GM23248 (cell line): ENCODE data around the gene MRGPRD. TPM values are rescaled to one million over a fixed set of nuclear protein-coding genes. Genes with fewer than 3 reads are reported as not detected.

ENCODE experiments used
- DNase-seq: peaks from one replicate; pipeline ENCODE4 v3.0.0-alpha.2; 2015
- H2AFZ ChIP-seq: fragments of 200-600 bp; sonication (generic); 2 replicates; pipeline ENCODE4 v1.6.1; 2016; ENCODE audit warnings: antibody characterized with exemption
- H3F3A ChIP-seq: fragments of 200-600 bp; sonication (generic); 2 replicates; pipeline ENCODE4 v1.6.1; 2016; ENCODE audit warnings: mild to moderate bottlenecking, antibody characterized with exemption, mixed run types; ENCODE audit not compliant: insufficient read depth
- H3K27ac ChIP-seq: fragments of 200-600 bp; sonication (generic); 2 replicates; pipeline ENCODE4 v1.5.1; 2016; ENCODE audit warnings: mild to moderate bottlenecking
- H3K27me3 ChIP-seq: fragments of 200-600 bp; sonication (generic); replicated peaks from 2 replicates; pipeline ENCODE4 v1.6.1; 2016; ENCODE audit warnings: mild to moderate bottlenecking; ENCODE audit not compliant: insufficient read depth
- H3K36me3 ChIP-seq: fragments of 200-600 bp; sonication (generic); 2 replicates; pipeline ENCODE4 v1.6.1; 2016; ENCODE audit warnings: low read depth, mild to moderate bottlenecking
- H3K4me1 ChIP-seq: fragments of 200-600 bp; sonication (generic); 2 replicates; pipeline ENCODE4 v1.6.1; 2016; ENCODE audit warnings: mild to moderate bottlenecking; ENCODE audit not compliant: insufficient read depth
- H3K4me2 ChIP-seq: fragments of 200-600 bp; sonication (generic); one replicate; pipeline ENCODE4 v1.6.1; 2016; ENCODE audit warnings: mild to moderate bottlenecking; ENCODE audit not compliant: unreplicated experiment
- H3K4me3 ChIP-seq: fragments of 200-600 bp; sonication (generic); 2 replicates; pipeline ENCODE4 v1.5.1; 2016; ENCODE audit warnings: mild to moderate bottlenecking
- H3K79me2 ChIP-seq: fragments of 200-600 bp; sonication (generic); 2 replicates; pipeline ENCODE4 v1.6.1; 2016; ENCODE audit warnings: mild to moderate bottlenecking; ENCODE audit not compliant: insufficient read depth
- H3K9ac ChIP-seq: fragments of 200-600 bp; sonication (generic); 2 replicates; pipeline ENCODE4 v1.6.1; 2016; ENCODE audit warnings: mild to moderate bottlenecking
- H3K9me2 ChIP-seq: fragments of 200-600 bp; sonication (generic); 2 replicates; pipeline ENCODE4 v1.6.1; 2016; ENCODE audit warnings: mixed run types, mild to moderate bottlenecking, moderate library complexity; ENCODE audit not compliant: insufficient read depth
- H3K9me3 ChIP-seq: fragments of 200-600 bp; sonication (generic); one replicate; pipeline ENCODE4 v1.6.1; 2017; ENCODE audit warnings: low read depth
- H4K20me1 ChIP-seq: fragments of 200-600 bp; sonication (generic); 2 replicates; pipeline ENCODE4 v1.6.0; 2016; ENCODE audit not compliant: insufficient read depth
- EZH2 ChIP-seq: fragments of 200-600 bp; sonication (generic); IDR thresholded peaks from 2 replicates; pipeline ENCODE4 v1.6.1; 2018; ENCODE audit warnings: antibody characterized with exemption, mild to moderate bottlenecking; ENCODE audit not compliant: insufficient read depth, poor library complexity, severe bottlenecking
- EZH2phosphoT487 ChIP-seq: fragments of 200-600 bp; sonication (generic); IDR thresholded peaks from 2 replicates; pipeline ENCODE4 v1.6.1; 2018; ENCODE audit warnings: antibody characterized with exemption, moderate library complexity, mild to moderate bottlenecking, low read depth; ENCODE audit not compliant: insufficient read depth
- WGBS, 2 experiments: methylation state at CpG; one replicate each; pipeline ENCODE4 v1.1.6; 2015 to 2017; ENCODE audit warnings: low lambda C conversion rate in 2 of 2, low coverage in 1 of 2; ENCODE audit errors: missing lambda C conversion rate in 2 of 2; 5-methylcytosine and 5-hydroxymethylcytosine counted together
- in situ Hi-C: fragments of 300-500 bp; cut with MboI; formaldehyde crosslinking; loops from 2 replicates; pipeline ENCODE4 v1.15.0; 2020
- polyA plus RNA-seq: library from polyadenylated mRNA; unstranded; fragments of >200 nt; fragmentation: Nextera tagmentation; extraction: Ambion mirVana; gene quantifications from 2 replicates; pipeline ENCODE4 v1.2.1, GENCODE V29; 2016
- total RNA-seq: library from RNA; depleted of rRNA; stranded (reverse); fragments of >200 nt; shearing (Covaris generic); gene quantifications from 2 replicates; pipeline ENCODE4 v1.2.3, GENCODE V29; 2014

The MRGPRD gene
- total and polyA plus RNA-seq, 2 experiments from 2014 or later, result not detected

GRCh38 chr11:69005183-69005630, 24.4 kb upstream of the MRGPRD start:
- Histone ChIP-seq H3K27me3 (no peaks in the 10 kb centered on the region), H3K4me2 (no peak overlapping the region), H3F3A (peaks cover 20% of the 10 kb centered on the region), H3K4me1 (peaks cover 35% of the 10 kb centered on the region), H3K79me2 (no peaks in the 10 kb centered on the region), H2AFZ (no peak overlapping the region), H3K36me3 (no peaks in the 10 kb centered on the region), H4K20me1 (no peaks in the 10 kb centered on the region), H3K9ac (no peak overlapping the region), H3K9me3 (no peaks in the 10 kb centered on the region), H3K9me2 (no peaks in the 10 kb centered on the region), H3K4me3 (no peak overlapping the region), H3K27ac (no peak overlapping the region)
- in situ Hi-C loops, result no loop called here
- DNase-seq, result no peak
- WGBS, 2 experiments, result 93 to 94% methylated on average over 27 of the region's 27 CpGs
- TF ChIP-seq EZH2 (no peak), EZH2phosphoT487 (no peak)

GRCh38 chr11:69004411-69005182, 23.8 kb upstream of the MRGPRD start:
- Histone ChIP-seq H3K79me2 (no peaks in the 10 kb centered on the region), H3K9ac (no peak overlapping the region), H3K36me3 (no peaks in the 10 kb centered on the region), H2AFZ (no peak overlapping the region), H3F3A (peaks cover 25% of the 10 kb centered on the region), H4K20me1 (no peaks in the 10 kb centered on the region), H3K4me3 (no peak overlapping the region), H3K27ac (no peak overlapping the region), H3K4me1 (peaks cover 30% of the 10 kb centered on the region), H3K4me2 (no peak overlapping the region), H3K9me3 (no peaks in the 10 kb centered on the region), H3K27me3 (no peaks in the 10 kb centered on the region), H3K9me2 (no peaks in the 10 kb centered on the region)
- TF ChIP-seq EZH2phosphoT487, result no peak
- no peak for TF ChIP-seq EZH2
- in situ Hi-C loops, result no loop called here
- WGBS, 2 experiments, result 82 to 83% methylated on average over 12 to 13 of the region's 13 CpGs
- DNase-seq, result no peak

DNA sequence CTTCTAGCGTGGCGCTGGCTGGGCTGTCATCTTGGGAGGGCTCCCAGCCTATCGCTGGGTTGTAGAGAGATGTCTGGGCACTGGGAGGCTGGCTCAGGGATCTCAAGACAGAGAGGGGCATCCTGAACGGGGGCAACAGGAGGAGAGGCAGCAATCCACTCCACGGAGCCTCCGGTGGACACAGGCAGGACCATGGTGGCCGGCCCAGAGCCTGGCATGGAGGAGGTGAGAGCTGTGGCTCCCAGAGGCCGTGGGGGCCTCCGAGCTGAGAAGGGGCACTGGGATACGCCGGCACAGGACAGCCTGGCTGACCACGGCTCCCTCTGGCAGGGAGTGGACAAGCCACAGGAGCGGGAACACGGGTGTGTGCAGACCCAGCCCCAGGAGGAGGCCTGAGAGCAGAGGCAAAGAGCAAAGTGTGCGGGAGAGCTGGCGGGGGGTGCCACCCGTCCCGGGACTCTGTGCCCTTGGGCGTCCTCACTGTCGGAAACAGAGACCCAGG, 23.1 kb upstream of the MRGPRD start:
- Histone ChIP-seq H3K27me3 (no peaks in the 10 kb centered on the region), H3K79me2 (no peaks in the 10 kb centered on the region), H2AFZ (no peak overlapping the region), H3K4me3 (no peak overlapping the region), H3K36me3 (no peaks in the 10 kb centered on the region), H3K9me3 (no peaks in the 10 kb centered on the region), H3K27ac (no peak overlapping the region), H3F3A (peaks cover 25% of the 10 kb centered on the region), H4K20me1 (no peaks in the 10 kb centered on the region), H3K9me2 (no peaks in the 10 kb centered on the region), H3K4me1 (peaks cover 24% of the 10 kb centered on the region), H3K4me2 (no peak overlapping the region), H3K9ac (no peak overlapping the region)
- no peak for DNase-seq
- in situ Hi-C loops, result no loop called here
- no peak for TF ChIP-seq EZH2
- TF ChIP-seq EZH2phosphoT487, result no peak
- 90 to 94% methylated on average over 20 of the region's 20 CpGs for WGBS, 2 experiments

DNA sequence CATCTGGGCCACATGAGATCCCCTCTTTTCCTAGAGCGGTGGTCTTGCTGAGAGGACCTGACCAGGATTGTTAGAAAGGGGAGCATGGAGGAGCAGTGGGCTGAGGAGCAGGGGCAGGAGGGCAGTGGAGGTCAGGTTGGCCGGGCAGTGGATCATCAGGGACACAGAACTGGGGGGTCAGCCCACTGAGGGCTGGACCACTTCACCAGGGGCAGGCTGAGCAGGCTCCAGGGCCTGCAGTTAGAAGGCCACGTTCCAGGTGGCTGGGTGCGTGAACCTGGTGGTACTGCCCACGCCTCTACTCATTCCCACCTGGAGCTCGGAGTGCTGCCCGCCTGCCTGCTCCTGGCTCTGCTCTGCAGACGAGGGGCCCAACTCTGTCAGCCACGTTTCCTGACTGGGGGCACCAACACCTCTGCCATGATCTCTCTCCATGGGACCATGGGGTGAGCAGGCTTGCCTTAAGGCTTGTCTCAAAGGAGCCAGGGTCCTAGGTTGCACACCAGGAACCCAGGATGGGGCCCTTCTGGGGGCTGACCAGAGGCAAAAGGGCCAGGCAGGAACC, 22.6 kb upstream of the MRGPRD start:
- H2AFZ ChIP-seq, result no peak overlapping the region
- 86 to 89% methylated on average over 8 to 9 of the region's 9 CpGs for WGBS, 2 experiments
- no peaks in the 10 kb centered on the region for H3K9me2 ChIP-seq
- TF ChIP-seq EZH2phosphoT487, result no peak
- TF ChIP-seq EZH2, result no peak
- no peaks in the 10 kb centered on the region for H3K36me3 ChIP-seq
- peaks cover 21% of the 10 kb centered on the region for H3K4me1 ChIP-seq
- no peaks in the 10 kb centered on the region for H3K27me3 ChIP-seq
- no peak overlapping the region for H3K4me3 ChIP-seq
- no peak overlapping the region for H3K4me2 ChIP-seq
- no peak overlapping the region for H3K27ac ChIP-seq
- no peaks in the 10 kb centered on the region for H4K20me1 ChIP-seq
- H3K79me2 ChIP-seq, result no peaks in the 10 kb centered on the region
- no peak overlapping the region for H3K9ac ChIP-seq
- DNase-seq, result no peak
- H3F3A ChIP-seq, result peaks cover 23% of the 10 kb centered on the region
- in situ Hi-C loops, result no loop called here
- no peaks in the 10 kb centered on the region for H3K9me3 ChIP-seq
